Fibroblast of gingiva (primary cell): ENCODE data around the gene SULT1A1.

Experiments
- DNase-seq: peaks from one replicate; pipeline ENCODE4 v3.0.0-alpha.2; 2011; ENCODE audit warnings: low read depth

Gene SULT1A1

DNA sequence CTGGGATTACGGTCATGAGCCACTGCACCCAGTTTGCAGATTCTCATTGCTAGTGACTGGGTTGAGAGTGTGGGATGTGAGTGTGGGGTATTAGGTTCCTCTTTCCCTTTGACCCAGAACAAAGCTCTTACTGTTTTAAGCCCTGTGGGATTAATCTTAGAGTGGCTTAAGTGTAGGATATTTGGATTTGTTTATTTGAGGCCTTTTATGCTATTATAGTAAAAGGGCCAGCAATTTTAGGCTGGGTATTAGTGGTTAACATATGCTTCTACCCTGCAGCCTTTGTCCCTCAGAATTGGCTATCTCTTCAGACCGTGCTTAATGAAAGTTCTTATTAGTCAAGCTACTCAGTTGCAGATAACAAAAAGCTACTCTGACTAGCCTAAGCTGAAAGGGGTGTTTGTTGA, 52.9 kb downstream of the SULT1A1 start:
- no peak for DNase-seq

DNA sequence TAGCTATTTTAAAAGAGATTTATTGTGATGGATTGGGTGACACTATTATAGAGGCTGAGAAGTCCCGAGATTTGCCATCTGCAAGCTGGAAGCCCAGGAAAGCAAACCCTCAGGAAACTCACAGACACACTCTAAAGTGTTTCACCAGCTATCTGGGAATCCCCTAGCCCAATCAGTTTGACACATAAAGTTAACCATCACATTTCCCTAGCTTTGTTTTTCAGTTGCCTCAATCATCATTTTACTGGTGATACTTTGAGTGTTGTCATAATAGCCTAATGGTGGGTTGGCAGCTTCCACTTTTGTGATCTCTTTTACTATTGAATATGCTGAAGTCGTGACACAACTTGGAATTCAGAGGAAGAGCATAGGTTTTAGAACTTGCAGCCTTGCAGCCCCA, 54.3 kb downstream of the SULT1A1 start:
- no peak for DNase-seq
